SK-MEL-5 (cell line): ENCODE results near the gene AGMO. TPM values are rescaled to one million over a fixed set of nuclear protein-coding genes. Genes with fewer than 3 reads are reported as not detected.
"Not testable (repeated sequence)": the region's sequence is repeated elsewhere in the genome, so short reads cannot be mapped to it uniquely, and the experiment has no call there.

Experiments
- DNase-seq: peaks from one replicate; pipeline ENCODE4 v3.0.0-alpha.2; 2016; ENCODE audit warnings: low read depth, low spot score
- in situ Hi-C: cut with HindIII; loops from 2 replicates; pipeline ENCODE4 v1.10.0; 2016; ENCODE audit warnings: low sequenced_read_pairs, high pct_unique_total_duplicates, low pct_unique_long_range_greater_than_20kb
- total RNA-seq: library from RNA; depleted of rRNA; stranded (reverse); fragments of >200 nt; shearing (Covaris generic); gene quantifications from 2 replicates; pipeline ENCODE4 v1.2.3, GENCODE V29; 2014

The AGMO gene
- total RNA-seq, 1 experiment from 2014 or later, result 1.0 TPM

DNA sequence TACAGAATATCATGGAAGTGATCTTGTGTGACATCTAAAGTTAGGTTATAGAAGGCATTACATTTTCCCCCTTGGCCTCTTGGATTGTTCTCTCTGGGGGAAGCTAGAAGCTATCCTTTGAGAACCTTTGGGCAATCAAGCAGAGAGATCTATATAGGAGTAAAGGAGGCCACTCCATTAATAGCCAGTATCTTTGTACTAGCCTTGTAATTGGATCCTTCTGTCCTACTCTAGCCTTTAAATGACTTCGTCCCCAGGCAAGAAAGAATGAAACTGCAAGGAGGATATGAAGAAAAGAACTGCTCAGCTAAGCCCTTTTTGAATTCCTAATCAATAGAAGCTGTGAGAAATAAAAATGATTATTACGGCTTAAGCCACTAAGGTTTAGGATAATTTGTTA lies 230.9 kb downstream of the AGMO start:
- in situ Hi-C loops, result no loop called here
- DNase-seq, result no peak

DNA sequence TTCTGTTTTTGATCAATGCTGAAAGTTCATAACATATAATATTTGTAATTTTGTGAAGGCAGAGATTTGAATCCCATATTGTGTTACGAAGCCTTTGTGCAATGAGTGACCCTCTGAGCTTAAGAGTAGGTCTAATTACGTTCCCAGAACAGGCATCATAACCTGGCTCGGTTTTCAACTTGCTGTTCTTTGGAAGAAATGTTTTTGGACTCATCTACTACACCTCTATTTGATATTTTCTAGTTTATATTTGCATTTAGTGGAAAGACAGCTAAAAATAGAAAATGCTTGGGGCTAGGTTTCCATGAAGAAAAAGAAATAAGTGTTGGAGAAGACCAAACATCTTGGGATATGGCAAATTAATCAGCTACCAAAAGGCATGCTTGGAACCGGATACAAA lies 234.8 kb downstream of the AGMO start:
- no peak for DNase-seq
- in situ Hi-C loops, result no loop called here

DNA sequence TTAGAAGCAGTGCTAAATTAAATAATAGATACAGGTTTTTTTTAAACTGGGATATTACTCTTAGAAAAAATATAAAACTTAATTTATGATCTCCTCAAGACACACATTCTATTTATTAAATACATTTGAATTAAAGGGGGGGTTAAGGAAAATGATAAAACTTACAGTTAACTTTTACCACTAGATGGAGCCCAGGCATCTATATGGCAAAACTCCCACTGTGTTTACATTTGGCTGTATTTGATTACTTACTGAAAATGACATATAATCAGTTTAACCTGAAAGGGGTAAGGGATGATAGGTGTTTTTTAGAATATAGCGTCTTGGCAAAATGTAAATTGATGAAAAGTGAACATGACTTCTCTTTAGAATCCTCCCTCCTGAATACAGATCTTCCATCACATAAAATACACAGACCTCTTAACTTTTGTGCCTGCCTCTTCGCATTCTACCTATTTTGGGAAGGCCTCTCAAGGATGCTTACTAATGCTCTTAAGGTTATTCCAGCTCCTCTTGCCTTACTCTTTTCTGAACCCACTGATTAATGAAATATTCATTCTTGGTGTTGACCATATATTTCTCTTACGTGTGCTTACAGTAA lies 235.7 kb downstream of the AGMO start:
- peak; percentile 70 for DNase-seq
- in situ Hi-C loops, result no loop called here

- DNase-seq, result peak; percentile 16
- in situ Hi-C loops, result loop anchor here (25.0 kb wide), 2 partner anchors 389 to 739 kb away; no protein-coding TSS in a partner anchor
These were observed 238.3 kb downstream of the AGMO start for GRCh38 chr7:15323550-15323949.

DNA sequence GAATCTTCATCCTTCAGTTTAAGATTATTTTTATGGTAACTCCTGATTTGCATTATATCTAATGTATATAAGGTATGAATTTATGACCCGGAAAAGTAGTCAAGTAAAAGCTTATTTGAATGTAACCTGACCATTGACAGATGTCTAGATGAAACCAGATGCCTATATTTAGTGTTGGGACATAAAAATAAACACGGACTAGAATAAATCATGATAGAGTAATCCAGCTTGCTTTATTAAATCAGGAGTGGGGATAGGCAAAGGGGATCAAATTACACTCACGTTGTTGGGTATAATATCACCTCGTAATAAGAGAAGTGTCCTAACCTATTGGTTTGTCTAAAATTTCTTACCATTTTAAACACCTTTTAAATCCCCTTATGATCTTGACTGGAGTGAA lies 244.6 kb downstream of the AGMO start:
- in situ Hi-C loops, result loop anchor here (25.0 kb wide), 2 partner anchors 395 to 745 kb away; no protein-coding TSS in a partner anchor

DNA sequence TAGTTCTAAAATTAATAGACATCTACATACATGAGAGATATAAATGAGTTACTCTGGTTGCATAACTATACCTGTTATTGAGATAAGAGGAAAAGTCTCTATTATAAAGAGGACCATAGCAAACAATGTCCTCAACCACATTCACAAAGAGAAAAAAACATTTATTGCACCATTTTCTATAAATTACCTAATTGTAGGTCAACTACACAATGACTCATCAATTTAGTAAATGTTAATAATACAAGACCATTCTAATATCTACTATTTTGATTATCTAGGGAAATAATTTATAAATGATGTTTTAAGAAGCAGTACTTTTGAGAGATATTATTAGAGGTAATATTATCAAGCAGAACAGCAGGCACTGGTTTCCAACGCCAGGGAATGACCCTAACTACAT lies 246.1 kb downstream of the AGMO start:
- in situ Hi-C loops, result loop anchor here (25.0 kb wide), 2 partner anchors 397 to 747 kb away; no protein-coding TSS in a partner anchor
- DNase-seq, result no peak

More for the DNA sequence above, 244.6 kb downstream of the AGMO start:
- DNase-seq, result no peak

DNA sequence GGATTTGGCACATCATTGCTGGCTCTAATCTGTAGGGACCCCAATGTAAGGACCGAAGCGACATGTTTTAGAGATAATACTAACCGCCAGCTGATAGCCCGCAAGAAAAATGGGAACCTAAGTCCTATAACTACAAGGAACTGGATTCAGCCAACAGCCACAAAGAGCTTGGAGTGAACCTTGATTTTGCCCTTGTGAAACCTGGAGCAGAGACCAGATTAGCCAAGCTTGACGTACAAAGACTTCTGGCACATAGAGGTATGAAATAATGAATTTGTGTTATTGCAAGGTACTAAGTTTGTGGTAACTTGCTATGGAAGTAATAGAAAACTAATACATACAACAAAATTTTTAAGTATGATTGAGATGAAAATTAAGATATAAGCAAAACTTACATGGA lies 246.9 kb downstream of the AGMO start:
- DNase-seq, result no peak
- in situ Hi-C loops, result loop anchor here (25.0 kb wide), 2 partner anchors 397 to 747 kb away; no protein-coding TSS in a partner anchor

DNA sequence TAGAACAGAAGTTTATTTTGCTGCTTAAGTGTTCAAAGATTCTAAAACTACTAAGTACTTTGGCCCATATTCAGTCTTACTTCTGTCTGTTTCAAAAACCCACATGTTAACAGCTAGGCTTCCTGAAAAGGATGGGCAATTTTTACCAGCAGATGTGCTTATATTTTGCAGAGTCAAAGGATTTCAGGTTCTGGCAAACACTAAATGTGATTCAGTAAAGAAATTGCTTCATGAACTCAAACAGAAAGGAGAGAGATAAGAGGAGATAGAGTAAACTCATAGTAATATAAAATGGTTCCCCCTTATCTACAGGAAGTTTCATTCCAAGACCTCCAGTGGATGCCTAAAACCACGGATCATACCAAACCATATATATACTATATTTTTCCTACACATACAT lies 248.5 kb downstream of the AGMO start:
- no peak for DNase-seq
- in situ Hi-C loops, result loop anchor here (25.0 kb wide), 2 partner anchors 399 to 749 kb away; no protein-coding TSS in a partner anchor

DNA sequence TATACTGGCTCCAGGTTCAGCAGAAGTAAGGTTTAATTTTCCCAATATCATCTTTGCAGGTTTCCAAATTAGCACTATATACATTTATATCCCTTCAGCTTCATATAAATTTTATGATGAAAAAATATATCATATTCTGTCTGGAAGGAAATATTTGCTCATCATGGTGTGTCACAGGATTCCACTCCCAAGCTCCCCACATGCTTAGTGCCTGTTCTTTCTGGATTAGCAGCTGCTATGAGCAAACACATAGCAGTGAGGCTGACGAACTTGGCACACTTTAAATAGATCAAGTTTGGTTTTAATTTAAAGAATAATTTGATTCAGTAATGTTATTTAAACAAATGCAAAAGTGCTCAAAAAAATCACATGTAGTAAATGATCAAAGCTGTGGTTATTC lies 251.9 kb downstream of the AGMO start:
- in situ Hi-C loops, result loop anchor here (25.0 kb wide), 2 partner anchors 402 to 752 kb away; no protein-coding TSS in a partner anchor
- DNase-seq, result no peak

- in situ Hi-C loops, result loop anchor here (25.0 kb wide), 2 partner anchors 403 to 753 kb away; no protein-coding TSS in a partner anchor
- no peak for DNase-seq
These were observed 253.0 kb downstream of the AGMO start for GRCh38 chr7:15308821-15309220.

DNA sequence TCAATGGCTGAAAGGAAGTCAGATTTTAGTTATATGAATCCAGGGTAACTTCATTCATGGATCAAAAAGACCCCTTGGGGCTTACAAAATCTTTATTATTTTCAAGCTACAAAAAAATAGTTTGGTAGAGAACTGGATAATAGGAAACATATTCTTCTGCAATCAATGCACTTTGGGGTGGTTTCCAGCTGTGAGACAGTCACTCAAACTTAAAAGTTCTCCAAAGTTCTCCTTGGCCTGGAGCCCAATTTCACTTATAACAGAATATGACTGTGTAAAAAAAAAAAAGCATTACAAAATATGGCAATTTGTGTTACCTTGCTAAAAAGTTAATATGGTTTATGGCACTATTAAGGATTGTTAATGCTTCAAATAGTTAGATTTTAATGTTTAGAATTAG lies 255.5 kb downstream of the AGMO start:
- in situ Hi-C loops, result loop anchor here (25.0 kb wide), 2 partner anchors 406 to 756 kb away; no protein-coding TSS in a partner anchor
- no peak for DNase-seq

- in situ Hi-C loops, result loop anchor here (25.0 kb wide), 2 partner anchors 407 to 757 kb away; no protein-coding TSS in a partner anchor
- DNase-seq, result peak; percentile 84
These were observed 256.7 kb downstream of the AGMO start for GRCh38 chr7:15305002-15305600.

DNA sequence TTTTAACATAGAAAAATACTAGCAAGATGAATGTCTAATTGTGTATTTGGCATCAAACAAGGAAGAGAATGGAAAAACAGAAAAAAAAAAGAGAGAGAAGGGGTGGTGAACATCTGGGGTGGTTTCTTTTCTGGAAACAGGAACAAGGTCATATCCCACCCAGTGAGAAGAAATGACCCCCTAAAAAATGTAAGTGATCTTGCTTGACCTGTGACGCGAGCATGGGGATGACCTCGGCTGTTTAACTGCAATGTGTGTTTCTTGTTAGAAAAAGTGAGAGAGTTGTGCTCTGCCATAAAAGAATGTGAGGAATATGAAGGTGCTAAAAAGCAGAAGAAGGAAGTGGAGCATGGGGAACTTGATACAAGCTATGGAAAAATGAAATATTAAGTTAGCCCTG lies 258.5 kb downstream of the AGMO start:
- DNase-seq, result no peak
- in situ Hi-C loops, result loop anchor here (25.0 kb wide), 2 partner anchors 409 to 759 kb away; no protein-coding TSS in a partner anchor

GRCh38 chr7:15300986-15301385 lies 260.8 kb downstream of the AGMO start:
- in situ Hi-C loops, result loop anchor here (25.0 kb wide), 2 partner anchors 411 to 761 kb away; no protein-coding TSS in a partner anchor
- DNase-seq, result not testable (repeated sequence)

DNA sequence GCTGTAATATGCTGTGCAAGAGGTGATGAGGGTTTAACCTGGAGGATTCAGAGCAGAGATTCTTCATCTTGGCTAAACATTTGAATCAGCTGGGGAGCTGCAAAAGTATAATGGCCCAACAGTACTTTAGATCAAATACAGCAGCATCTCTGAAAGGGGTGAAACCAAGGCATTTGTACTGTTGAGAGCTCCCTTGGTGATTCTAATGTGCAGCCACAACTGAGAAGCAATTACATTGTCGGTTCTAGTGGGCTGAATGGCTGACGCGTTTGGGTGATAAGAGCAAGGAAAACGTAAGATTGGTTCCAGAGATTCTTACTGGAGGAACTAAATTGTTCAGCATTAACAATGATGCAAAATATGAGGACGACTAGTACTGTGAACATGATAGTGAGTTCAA lies 269.7 kb downstream of the AGMO start:
- in situ Hi-C loops, result no loop called here
- DNase-seq, result no peak

DNA sequence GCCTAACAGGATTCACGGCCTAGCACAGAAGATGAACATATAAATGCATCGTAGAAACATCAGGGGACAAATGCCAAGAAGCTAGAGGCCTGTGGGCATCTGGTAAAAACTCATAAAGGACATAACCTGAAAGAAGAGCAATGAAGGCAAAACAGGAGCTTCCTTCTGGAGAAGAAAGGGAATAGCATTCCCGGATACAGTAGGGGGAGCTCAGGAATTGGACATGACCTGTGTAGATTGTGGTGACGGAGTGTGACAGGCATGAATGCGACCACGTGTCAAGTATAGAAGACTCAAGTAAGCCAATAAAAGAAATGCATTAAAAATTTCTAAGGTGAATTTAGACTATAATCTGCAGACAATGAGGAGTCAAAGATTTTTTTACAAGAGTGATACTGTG lies 270.1 kb downstream of the AGMO start:
- DNase-seq, result peak; percentile 58
- in situ Hi-C loops, result no loop called here

- in situ Hi-C loops, result no loop called here
- DNase-seq, result no peak
These were observed 273.1 kb downstream of the AGMO start for GRCh38 chr7:15288741-15289140.

GRCh38 chr7:15284396-15284795 lies 277.4 kb downstream of the AGMO start:
- in situ Hi-C loops, result no loop called here
- DNase-seq, result no peak
